ENCODE results near the gene HMGB3. TPM values are rescaled to one million over a fixed set of nuclear protein-coding genes. Genes with fewer than 3 reads are reported as not detected.
"Not testable (repeated sequence)": the region's sequence is repeated elsewhere in the genome, so short reads cannot be mapped to it uniquely, and the experiment has no call there.

The HMGB3 gene
- polyA plus RNA-seq, 3 donors, result 3.0 to 6.4 (median 4.9) TPM

- Histone ChIP-seq H3K4me2 (replicated peaks; ENCODE audit: extremely low read depth, low read length, poor library complexity, severe bottlenecking) (peak overlapping the region; percentile 64), H3K36me3 (replicated peaks in 1 of 2; ENCODE audit: control insufficient read depth in 1 of 2, insufficient read depth in 2 of 2, low read length in 2 of 2) (peaks cover 2 to 6% of the 10 kb centered on the region in 2 donors), H3K4me1 (ENCODE audit: control insufficient read depth in 1 of 2, insufficient read depth in 2 of 2, low read length in 2 of 2) (peaks cover 21 to 23% of the 10 kb centered on the region in 2 donors), H3K4me3 (replicated peaks in 1 of 3; ENCODE audit: low read depth in 2 of 3, low read length in 3 of 3) (peak overlapping the region in 2 of 3 experiments; percentile 68), H4K20me1 (ENCODE audit: insufficient read depth, low read length) (no peaks in the 10 kb centered on the region), H2AFZ (ENCODE audit: insufficient read depth, low read depth, low read length, poor library complexity, severe bottlenecking) (peak overlapping the region; percentile 50), H3K79me2 (ENCODE audit: insufficient read depth, low read length) (peaks cover 6% of the 10 kb centered on the region), H3K9me3 (replicated peaks in 1 of 2; ENCODE audit: control insufficient read depth in 1 of 2, insufficient read depth in 1 of 2, low read length in 2 of 2) (no peaks in the 10 kb centered on the region), H3K9ac (ENCODE audit: insufficient read depth, low read length, poor library complexity, severe bottlenecking) (peak overlapping the region; percentile 27), H3K27ac (ENCODE audit: low read depth in 1 of 2, low read length in 2 of 2) (no peak overlapping the region), H3K27me3 (ENCODE audit: control insufficient read depth in 2 of 2, insufficient read depth in 2 of 2, low read length in 2 of 2) (peaks cover 0 to 4% of the 10 kb centered on the region in 2 donors)
- Mint-ChIP-seq H3K4me1 (peaks cover 19% of the 10 kb centered on the region), H3K36me3 (peaks cover 13 to 16% of the 10 kb centered on the region in 2 donors), H3K9me3 (peaks cover 0 to 21% (median 0%) of the 10 kb centered on the region in 7 donors), H3K27ac (no peak overlapping the region), H3K4me3 (no peak overlapping the region), H3K27me3 (ENCODE audit: low read depth in 3 of 3) (peaks cover 0 to 4% (median 4%) of the 10 kb centered on the region in 3 donors)
- DNase-seq, result no peak
- intact Hi-C loops (cut with micrococcal nuclease), result loop anchor here in 1 of 2 donors (10.0 kb wide), 1 partner anchor 79 kb away; no protein-coding TSS in a partner anchor
- TF ChIP-seq CTCF (IDR thresholded peaks at IDR 0.05), result no peak
- WGBS (ENCODE audit: insufficient coverage), result under 1% methylated on average over 47 of the region's 96 CpGs
Observed at GRCh38 chrX:150983521-150984168, 510 bp downstream of the HMGB3 start.

- no peaks in the 10 kb centered on the region for H4K20me1 ChIP-seq (ENCODE audit: insufficient read depth, low read length)
- H3K4me1 Mint-ChIP-seq, result peaks cover 19% of the 10 kb centered on the region
- no peak for TF ChIP-seq CTCF (IDR thresholded peaks at IDR 0.05)
- H3K36me3 Mint-ChIP-seq, result peaks cover 15 to 16% of the 10 kb centered on the region in 2 donors
- peaks cover 2 to 6% of the 10 kb centered on the region in 2 donors for H3K36me3 ChIP-seq (replicated peaks in 1 of 2; ENCODE audit: control insufficient read depth in 1 of 2, insufficient read depth in 2 of 2, low read length in 2 of 2)
- 3% methylated on average over 52 of the region's 93 CpGs for WGBS (ENCODE audit: insufficient coverage)
- H2AFZ ChIP-seq (ENCODE audit: insufficient read depth, low read depth, low read length, poor library complexity, severe bottlenecking), result peak overlapping the region; percentile 67
- H3K27me3 Mint-ChIP-seq (ENCODE audit: low read depth in 3 of 3), result peaks cover under 1 to 4% (median 4%) of the 10 kb centered on the region in 3 donors
- no peaks in the 10 kb centered on the region for H3K9me3 ChIP-seq (replicated peaks in 1 of 2; ENCODE audit: control insufficient read depth in 1 of 2, insufficient read depth in 1 of 2, low read length in 2 of 2)
- no peak overlapping the region for H3K27ac ChIP-seq (ENCODE audit: low read depth in 1 of 2, low read length in 2 of 2)
- peaks cover 21 to 23% of the 10 kb centered on the region in 2 donors for H3K4me1 ChIP-seq (ENCODE audit: control insufficient read depth in 1 of 2, insufficient read depth in 2 of 2, low read length in 2 of 2)
- peaks cover 0 to 21% (median 0%) of the 10 kb centered on the region in 7 donors for H3K9me3 Mint-ChIP-seq
- H3K79me2 ChIP-seq (ENCODE audit: insufficient read depth, low read length), result peaks cover 6% of the 10 kb centered on the region
- H3K4me3 Mint-ChIP-seq, result peak overlapping the region; percentile 84 to 87
- H3K4me3 ChIP-seq (replicated peaks in 1 of 3; ENCODE audit: low read depth in 2 of 3, low read length in 3 of 3), result peak overlapping the region; percentile 31 to 75 (median 57)
- peak overlapping the region; percentile 85 for H3K4me2 ChIP-seq (replicated peaks; ENCODE audit: extremely low read depth, low read length, poor library complexity, severe bottlenecking)
- intact Hi-C loops (cut with micrococcal nuclease), result loop anchor here in 1 of 2 donors (10.0 kb wide), 1 partner anchor 79 kb away; no protein-coding TSS in a partner anchor
- peak overlapping the region; percentile 46 for H3K9ac ChIP-seq (ENCODE audit: insufficient read depth, low read length, poor library complexity, severe bottlenecking)
- peaks cover 0 to 4% of the 10 kb centered on the region in 2 donors for H3K27me3 ChIP-seq (ENCODE audit: control insufficient read depth in 2 of 2, insufficient read depth in 2 of 2, low read length in 2 of 2)
- DNase-seq, result no peak
- peak overlapping the region in 2 of 7 donors; percentile 26 to 78 for H3K27ac Mint-ChIP-seq
Observed at GRCh38 chrX:150984169-150984824, 1.2 kb downstream of the HMGB3 start.

GRCh38 chrX:150987687-150988086 is 4.6 kb downstream of the HMGB3 start:
- not testable (repeated sequence) for H3K27me3 ChIP-seq (ENCODE audit: control insufficient read depth in 2 of 2, insufficient read depth in 2 of 2, low read length in 2 of 2); DNase-seq; H3K79me2 ChIP-seq (ENCODE audit: insufficient read depth, low read length); H3K27ac Mint-ChIP-seq; H3K9ac ChIP-seq (ENCODE audit: insufficient read depth, low read length, poor library complexity, severe bottlenecking); H3K4me2 ChIP-seq (replicated peaks; ENCODE audit: extremely low read depth, low read length, poor library complexity, severe bottlenecking); H3K27me3 Mint-ChIP-seq (ENCODE audit: low read depth in 3 of 3); H4K20me1 ChIP-seq (ENCODE audit: insufficient read depth, low read length); H2AFZ ChIP-seq (ENCODE audit: insufficient read depth, low read depth, low read length, poor library complexity, severe bottlenecking); H3K9me3 Mint-ChIP-seq; H3K4me1 Mint-ChIP-seq; H3K27ac ChIP-seq (ENCODE audit: low read depth in 1 of 2, low read length in 2 of 2); H3K36me3 ChIP-seq (replicated peaks in 1 of 2; ENCODE audit: control insufficient read depth in 1 of 2, insufficient read depth in 2 of 2, low read length in 2 of 2); H3K4me3 Mint-ChIP-seq; H3K4me3 ChIP-seq (replicated peaks in 1 of 3; ENCODE audit: low read depth in 2 of 3, low read length in 3 of 3); H3K9me3 ChIP-seq (replicated peaks in 1 of 2; ENCODE audit: control insufficient read depth in 1 of 2, insufficient read depth in 1 of 2, low read length in 2 of 2)
- intact Hi-C loops (cut with micrococcal nuclease), result loop anchor here in 1 of 2 donors (10.0 kb wide), 1 partner anchor 83 kb away; no protein-coding TSS in a partner anchor
- H3K4me1 ChIP-seq (ENCODE audit: control insufficient read depth in 1 of 2, insufficient read depth in 2 of 2, low read length in 2 of 2), result peaks cover 11% of the 10 kb centered on the region in 2 donors
- WGBS (ENCODE audit: insufficient coverage), result 100% methylated on average over 2 of the region's 6 CpGs
- peaks cover 15 to 16% of the 10 kb centered on the region in 2 donors for H3K36me3 Mint-ChIP-seq

Data from CD14-positive monocyte (primary cell).